ENCODE results near the gene PRRT1B. TPM values are rescaled to one million over a fixed set of nuclear protein-coding genes. Genes with fewer than 3 reads are reported as not detected.

Gene PRRT1B
- not detected for total RNA-seq

GRCh38 chr9:131545003-131545785 lies at the start of gene PRRT1B:
Gene PRRT1B (plus strand): TSS chr9:131545523. CDS start chr9:131545616, 93 bp downstream.

GRCh38 chr9:131502781-131503625 lies 42.3 kb upstream of the PRRT1B start, which contains the start of gene POMT1:
Gene POMT1 (plus strand): TSS chr9:131502918. CDS start chr9:131504219, 1,301 bp downstream.

GRCh38 chr9:131530920-131531832 lies 14.1 kb upstream of the PRRT1B start, which contains the start of gene UCK1:
Gene UCK1 (minus strand): TSS chr9:131531263. CDS start chr9:131531174, 89 bp downstream.

Other genes starting within 250 kb of the PRRT1B start
- gene PRRC2B, start 151.4 kb upstream of the PRRT1B start, total RNA-seq = 202 TPM
- 48.7 TPM for gene POMT1, start 42.6 kb upstream of the PRRT1B start, total RNA-seq
- gene UCK1, start 14.3 kb upstream of the PRRT1B start, total RNA-seq = 15.5 TPM
- 38.1 TPM for gene RAPGEF1, start 194.6 kb downstream of the PRRT1B start, total RNA-seq